ENCODE measurements around the gene CACFD1. TPM values are rescaled to one million over a fixed set of nuclear protein-coding genes. Genes with fewer than 3 reads are reported as not detected.

Gene CACFD1
- total and polyA plus RNA-seq, 2 experiments from 2014 or later = 5.8 to 18.2 TPM

- DNase-seq (ENCODE audit: low spot score) (no peak), ATAC-seq (no peak)
- Mint-ChIP-seq H3K9me3 (no peaks in the 10 kb centered on the region), H3K4me3 (no peak overlapping the region), H3K27me3 (ENCODE audit: insufficient read depth, low read depth, poor library complexity) (peaks cover 3% of the 10 kb centered on the region), H3K36me3 (ENCODE audit: low read depth) (peaks cover 9% of the 10 kb centered on the region; the same call in 2 of the 3 replicates), H3K27ac (no peak overlapping the region), H3K4me1 (peaks cover 8% of the 10 kb centered on the region)
- Histone ChIP-seq H3K27me3 (ENCODE audit: insufficient read depth) (no peaks in the 10 kb centered on the region), H3K4me3 (no peak overlapping the region), H2AFZ (no peak overlapping the region), H3K4me1 (ENCODE audit: insufficient read depth) (peaks cover 8% of the 10 kb centered on the region), H3K79me2 (replicated peaks; ENCODE audit: insufficient read depth) (peaks cover 16% of the 10 kb centered on the region), H4K20me1 (replicated peaks; ENCODE audit: insufficient read depth) (peaks cover 1% of the 10 kb centered on the region; the same call in 1 of the 2 replicates), H3K36me3 (ENCODE audit: insufficient read depth) (peaks cover 3% of the 10 kb centered on the region; the same call in 1 of the 2 replicates), H3F3A (replicated peaks; ENCODE audit: low read depth) (peaks cover 2% of the 10 kb centered on the region; the same call in 1 of the 2 replicates), H3K27ac (ENCODE audit: low read depth) (no peak overlapping the region), H3K9me2 (ENCODE audit: insufficient read depth) (no peaks in the 10 kb centered on the region), H3K4me2 (no peak overlapping the region)
- no peak for TF ChIP-seq STAT1 (IDR thresholded peaks at IDR 0.05; ENCODE audit: unreplicated experiment)
- TF ChIP-seq EZH2 (IDR thresholded peaks at IDR 0.05; ENCODE audit: low read depth, unreplicated experiment) = no peak
- no peak for TF ChIP-seq ZNF462 (CRISPR knock-in tag; IDR thresholded peaks at IDR 0.05)
- TF ChIP-seq, protein P1, sequence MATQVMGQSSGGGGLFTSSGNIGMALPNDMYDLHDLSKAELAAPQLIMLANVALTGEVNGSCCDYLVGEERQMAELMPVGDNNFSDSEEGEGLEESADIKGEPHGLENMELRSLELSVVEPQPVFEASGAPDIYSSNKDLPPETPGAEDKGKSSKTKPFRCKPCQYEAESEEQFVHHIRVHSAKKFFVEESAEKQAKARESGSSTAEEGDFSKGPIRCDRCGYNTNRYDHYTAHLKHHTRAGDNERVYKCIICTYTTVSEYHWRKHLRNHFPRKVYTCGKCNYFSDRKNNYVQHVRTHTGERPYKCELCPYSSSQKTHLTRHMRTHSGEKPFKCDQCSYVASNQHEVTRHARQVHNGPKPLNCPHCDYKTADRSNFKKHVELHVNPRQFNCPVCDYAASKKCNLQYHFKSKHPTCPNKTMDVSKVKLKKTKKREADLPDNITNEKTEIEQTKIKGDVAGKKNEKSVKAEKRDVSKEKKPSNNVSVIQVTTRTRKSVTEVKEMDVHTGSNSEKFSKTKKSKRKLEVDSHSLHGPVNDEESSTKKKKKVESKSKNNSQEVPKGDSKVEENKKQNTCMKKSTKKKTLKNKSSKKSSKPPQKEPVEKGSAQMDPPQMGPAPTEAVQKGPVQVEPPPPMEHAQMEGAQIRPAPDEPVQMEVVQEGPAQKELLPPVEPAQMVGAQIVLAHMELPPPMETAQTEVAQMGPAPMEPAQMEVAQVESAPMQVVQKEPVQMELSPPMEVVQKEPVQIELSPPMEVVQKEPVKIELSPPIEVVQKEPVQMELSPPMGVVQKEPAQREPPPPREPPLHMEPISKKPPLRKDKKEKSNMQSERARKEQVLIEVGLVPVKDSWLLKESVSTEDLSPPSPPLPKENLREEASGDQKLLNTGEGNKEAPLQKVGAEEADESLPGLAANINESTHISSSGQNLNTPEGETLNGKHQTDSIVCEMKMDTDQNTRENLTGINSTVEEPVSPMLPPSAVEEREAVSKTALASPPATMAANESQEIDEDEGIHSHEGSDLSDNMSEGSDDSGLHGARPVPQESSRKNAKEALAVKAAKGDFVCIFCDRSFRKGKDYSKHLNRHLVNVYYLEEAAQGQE (IDR thresholded peaks at IDR 0.05; ENCODE audit: unreplicated experiment) = no peak
- TF ChIP-seq POLR2AphosphoS5 (IDR thresholded peaks at IDR 0.05; ENCODE audit: low read depth) = no peak
- no peak for TF ChIP-seq CREB1 (CRISPR knock-in tag; IDR thresholded peaks at IDR 0.05; ENCODE audit: low read depth)
- no peak for TF ChIP-seq ZNF331 (CRISPR knock-in tag; IDR thresholded peaks at IDR 0.05; ENCODE audit: low read depth)
- no peak for TF ChIP-seq JUNB (IDR thresholded peaks at IDR 0.05; ENCODE audit: unreplicated experiment)
- no peak for TF ChIP-seq ZNF114 (CRISPR knock-in tag; IDR thresholded peaks at IDR 0.05)
- TF ChIP-seq, protein P2, sequence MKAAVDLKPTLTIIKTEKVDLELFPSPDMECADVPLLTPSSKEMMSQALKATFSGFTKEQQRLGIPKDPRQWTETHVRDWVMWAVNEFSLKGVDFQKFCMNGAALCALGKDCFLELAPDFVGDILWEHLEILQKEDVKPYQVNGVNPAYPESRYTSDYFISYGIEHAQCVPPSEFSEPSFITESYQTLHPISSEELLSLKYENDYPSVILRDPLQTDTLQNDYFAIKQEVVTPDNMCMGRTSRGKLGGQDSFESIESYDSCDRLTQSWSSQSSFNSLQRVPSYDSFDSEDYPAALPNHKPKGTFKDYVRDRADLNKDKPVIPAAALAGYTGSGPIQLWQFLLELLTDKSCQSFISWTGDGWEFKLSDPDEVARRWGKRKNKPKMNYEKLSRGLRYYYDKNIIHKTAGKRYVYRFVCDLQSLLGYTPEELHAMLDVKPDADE (IDR thresholded peaks at IDR 0.05) = no peak
- no peak for TF ChIP-seq EZH2phosphoT487 (IDR thresholded peaks at IDR 0.05; ENCODE audit: unreplicated experiment)
- no peak for TF ChIP-seq NANOG (IDR thresholded peaks at IDR 0.05; ENCODE audit: borderline replicate concordance)
- TF ChIP-seq, protein P3, sequence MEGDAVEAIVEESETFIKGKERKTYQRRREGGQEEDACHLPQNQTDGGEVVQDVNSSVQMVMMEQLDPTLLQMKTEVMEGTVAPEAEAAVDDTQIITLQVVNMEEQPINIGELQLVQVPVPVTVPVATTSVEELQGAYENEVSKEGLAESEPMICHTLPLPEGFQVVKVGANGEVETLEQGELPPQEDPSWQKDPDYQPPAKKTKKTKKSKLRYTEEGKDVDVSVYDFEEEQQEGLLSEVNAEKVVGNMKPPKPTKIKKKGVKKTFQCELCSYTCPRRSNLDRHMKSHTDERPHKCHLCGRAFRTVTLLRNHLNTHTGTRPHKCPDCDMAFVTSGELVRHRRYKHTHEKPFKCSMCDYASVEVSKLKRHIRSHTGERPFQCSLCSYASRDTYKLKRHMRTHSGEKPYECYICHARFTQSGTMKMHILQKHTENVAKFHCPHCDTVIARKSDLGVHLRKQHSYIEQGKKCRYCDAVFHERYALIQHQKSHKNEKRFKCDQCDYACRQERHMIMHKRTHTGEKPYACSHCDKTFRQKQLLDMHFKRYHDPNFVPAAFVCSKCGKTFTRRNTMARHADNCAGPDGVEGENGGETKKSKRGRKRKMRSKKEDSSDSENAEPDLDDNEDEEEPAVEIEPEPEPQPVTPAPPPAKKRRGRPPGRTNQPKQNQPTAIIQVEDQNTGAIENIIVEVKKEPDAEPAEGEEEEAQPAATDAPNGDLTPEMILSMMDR (conservative IDR thresholded peaks at IDR 0.05; ENCODE audit: low read depth in 2 of 2) = no peak
Measured at GRCh38 chr9:133476036-133476931, 16.5 kb downstream of the CACFD1 start.

Data from GM23338 (cell line).